ENCODE results near the gene VPS26C.

DNA sequence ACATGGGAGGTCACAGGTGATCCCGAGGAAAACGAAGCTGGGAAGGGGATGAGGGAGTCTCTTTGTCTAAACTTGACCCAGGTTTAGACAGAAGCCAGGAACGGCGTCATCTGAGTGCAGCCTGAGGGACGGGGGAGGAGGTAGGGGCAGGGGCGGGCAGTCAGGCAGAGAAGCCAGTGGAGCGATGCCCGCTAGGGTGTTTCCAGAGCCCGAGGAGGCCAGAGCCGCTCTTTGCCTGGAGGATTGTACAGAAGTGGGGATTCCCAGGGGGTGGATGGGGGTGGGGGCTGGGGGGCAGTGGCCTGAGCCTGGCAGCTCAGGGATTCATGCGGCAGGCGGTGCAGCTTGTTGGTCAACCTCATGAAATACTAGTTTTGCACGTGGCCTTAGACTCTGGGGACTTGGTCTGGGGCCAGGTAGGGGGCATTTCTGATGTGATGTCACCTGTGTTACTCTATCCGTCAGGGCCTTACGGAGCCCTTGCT, 58.4 kb downstream of the VPS26C start:
- TF ChIP-seq POLR2A (IDR thresholded peaks at IDR 0.05; ENCODE audit: low read length) (no peak), GATA1 (IDR thresholded peaks at IDR 0.05; ENCODE audit: low read depth, low read length) (no peak)
